ENCODE results near the gene YIF1A.
A peak's percentile ranks its signal among the peaks of the same experiment; 100 is the strongest.
"Not testable (repeated sequence)": the region's sequence is repeated elsewhere in the genome, so short reads cannot be mapped to it uniquely, and the experiment has no call there.

Gene YIF1A

DNA sequence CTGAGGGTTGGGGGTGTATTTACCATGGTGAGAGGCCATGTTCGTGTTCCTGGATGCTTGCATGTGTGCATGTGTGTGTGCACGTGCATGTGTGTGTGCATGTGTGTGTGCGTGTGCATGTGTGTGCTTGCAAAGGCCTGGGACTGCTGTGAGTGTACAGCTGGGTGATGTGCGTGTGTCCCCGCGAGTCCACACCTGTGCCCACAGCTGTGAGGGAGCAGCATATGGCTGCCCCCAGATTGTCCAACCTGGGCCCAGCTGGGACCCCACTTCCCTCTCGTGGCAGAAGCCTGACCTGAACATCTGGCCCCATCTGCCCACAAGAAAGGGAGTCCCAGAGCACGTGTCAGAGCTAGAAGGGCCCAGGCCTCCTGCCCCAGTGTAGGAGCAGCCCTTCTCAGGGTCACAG, 36.3 kb upstream of the YIF1A start:
- DNase-seq = no peak

DNA sequence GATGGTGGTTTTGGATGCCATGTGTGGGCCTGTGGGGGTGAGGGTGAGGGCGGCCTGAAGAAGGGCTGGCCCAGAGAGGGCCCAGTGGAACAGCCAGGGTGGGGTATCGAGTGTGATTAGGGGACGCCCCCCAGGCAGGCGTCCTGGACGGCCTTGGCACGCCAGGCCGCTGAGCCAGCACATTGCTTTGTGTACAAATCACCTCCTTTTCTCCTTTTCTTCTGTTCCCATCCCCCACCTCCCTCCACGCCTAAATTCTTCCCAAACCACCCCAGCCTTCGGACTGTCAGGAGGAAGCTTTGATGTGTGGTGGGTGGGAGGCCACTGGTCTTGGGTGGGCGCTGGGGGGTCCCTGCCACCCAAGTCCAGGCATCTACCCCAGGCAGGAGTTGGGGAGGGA, 35.7 kb upstream of the YIF1A start:
- DNase-seq = no peak

DNA sequence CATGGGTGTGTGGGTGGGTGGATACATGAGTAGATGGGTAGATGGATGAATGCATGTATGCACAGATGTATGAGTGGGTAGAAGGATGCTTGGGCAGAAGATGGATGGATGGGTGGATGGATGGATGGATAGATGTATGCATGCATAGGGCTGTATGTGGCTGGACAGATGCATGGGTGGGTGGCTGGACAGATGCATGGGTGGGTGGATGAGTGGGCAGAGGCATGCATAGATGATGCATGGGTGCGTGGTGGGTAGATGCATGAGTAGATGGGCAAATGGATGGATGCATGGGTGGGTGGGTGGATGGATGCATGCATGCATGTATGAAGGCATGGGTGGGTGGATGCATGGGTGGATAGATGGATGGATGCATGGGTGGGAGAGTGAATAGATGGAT, 34.7 kb upstream of the YIF1A start:
- no peak for DNase-seq

DNA sequence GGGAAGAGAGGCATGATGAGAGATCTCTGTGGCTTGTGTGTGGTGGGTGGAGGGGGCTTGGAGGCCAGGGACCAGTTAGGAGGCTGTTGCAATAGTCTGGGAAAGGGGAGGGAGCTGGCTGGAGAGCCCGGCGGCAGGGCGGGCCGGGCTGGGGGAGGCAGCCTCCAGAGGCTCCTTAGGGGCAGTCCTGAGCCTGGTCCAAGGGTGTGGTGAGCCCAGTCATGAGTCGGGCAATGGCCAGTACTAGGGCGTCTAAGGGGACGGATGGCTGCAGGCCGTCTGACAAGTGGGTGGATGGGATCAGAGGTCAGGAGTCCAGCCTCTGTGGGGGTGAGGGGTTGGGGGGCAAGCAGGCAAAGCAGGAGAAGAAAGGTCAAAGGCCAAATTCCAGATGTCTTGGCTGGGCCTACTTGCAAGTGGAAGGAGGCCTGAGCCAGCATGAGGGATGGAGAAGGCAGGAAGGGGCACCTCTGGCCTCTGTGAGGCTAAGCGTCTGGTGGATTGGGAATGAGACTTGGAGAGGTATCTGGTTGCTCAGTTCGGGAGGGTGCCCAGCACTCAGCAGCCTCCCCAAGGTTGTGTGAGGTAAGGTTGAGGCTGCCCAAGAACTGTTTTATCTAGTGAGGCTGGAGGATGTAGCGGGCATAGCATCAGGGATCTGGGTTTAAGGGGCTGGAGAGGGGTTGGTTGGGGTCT, 33.9 kb upstream of the YIF1A start:
- DNase-seq = no peak

DNA sequence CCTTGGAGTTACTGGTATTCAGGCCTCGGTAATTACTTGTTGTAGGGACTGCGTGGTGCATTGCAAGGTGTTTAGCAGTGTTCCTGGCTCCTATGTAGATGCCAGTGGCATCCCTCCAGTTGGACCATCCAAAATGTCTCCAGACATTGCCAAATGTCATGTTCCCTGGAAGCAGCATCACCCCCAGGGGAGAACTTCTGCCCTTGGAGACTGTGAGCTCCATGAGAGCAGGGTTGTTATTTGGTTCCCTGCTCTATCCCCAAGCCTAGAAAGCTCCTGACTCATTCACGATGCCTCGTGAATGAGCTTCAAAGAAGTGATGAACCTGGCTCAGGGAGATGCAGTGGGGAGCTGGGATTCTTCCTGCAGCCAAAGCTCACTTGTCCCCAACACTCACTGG, 32.7 kb upstream of the YIF1A start:
- no peak for DNase-seq

DNA sequence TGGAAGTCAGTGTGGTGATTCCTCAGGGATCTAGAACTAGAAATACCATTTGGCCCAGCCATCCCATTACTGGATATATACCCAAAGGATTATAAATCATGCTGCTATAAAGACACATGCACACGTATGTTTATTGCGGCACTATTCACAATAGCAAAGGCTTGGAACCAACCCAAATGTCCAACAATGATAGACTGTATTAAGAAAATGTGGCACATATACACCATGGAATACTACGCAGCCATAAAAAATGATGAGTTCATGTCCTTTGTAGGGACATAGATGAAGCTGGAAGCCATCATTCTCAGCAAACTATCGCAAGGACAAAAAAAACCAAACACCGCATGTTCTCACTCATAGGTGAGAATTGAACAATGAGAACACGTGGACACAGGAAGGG, 31.8 kb upstream of the YIF1A start:
- not testable (repeated sequence) for DNase-seq

DNA sequence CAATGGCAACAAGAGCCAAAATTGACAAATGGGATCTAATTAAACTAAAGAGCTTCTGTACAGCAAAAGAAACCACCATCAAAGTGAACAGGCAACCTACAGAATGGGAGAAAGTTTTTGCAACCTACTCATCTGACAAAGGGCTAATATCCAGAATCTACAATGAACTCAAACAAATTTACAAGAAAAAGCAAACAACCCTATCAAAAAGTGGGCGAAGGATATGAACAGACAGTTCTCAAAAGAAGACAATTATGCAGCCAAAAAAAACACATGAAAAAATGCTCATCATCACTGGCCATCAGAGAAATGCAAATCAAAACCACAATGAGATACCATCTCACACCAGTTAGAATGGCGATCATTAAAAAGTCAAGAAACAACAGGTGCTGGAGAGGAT, 31.3 kb upstream of the YIF1A start:
- DNase-seq = not testable (repeated sequence)

DNA sequence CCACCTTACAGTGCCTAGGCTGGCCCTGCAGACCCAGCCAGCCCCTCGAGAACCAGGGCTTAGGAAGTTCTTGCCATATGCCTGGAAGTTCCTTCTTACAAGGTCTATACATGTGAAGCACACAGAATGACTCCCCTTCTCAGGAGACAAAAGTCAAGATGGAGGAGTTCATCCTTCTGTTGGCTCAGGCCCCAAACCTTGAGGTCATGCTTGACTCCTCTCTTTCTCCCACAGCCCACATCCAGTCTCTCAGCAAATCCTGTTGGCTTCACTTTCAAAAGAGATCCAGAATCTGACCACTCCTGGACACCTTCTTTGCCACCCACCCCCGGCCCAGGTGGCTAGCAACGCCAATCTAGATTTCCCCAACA, 29.6 kb upstream of the YIF1A start:
- DNase-seq = no peak

DNA sequence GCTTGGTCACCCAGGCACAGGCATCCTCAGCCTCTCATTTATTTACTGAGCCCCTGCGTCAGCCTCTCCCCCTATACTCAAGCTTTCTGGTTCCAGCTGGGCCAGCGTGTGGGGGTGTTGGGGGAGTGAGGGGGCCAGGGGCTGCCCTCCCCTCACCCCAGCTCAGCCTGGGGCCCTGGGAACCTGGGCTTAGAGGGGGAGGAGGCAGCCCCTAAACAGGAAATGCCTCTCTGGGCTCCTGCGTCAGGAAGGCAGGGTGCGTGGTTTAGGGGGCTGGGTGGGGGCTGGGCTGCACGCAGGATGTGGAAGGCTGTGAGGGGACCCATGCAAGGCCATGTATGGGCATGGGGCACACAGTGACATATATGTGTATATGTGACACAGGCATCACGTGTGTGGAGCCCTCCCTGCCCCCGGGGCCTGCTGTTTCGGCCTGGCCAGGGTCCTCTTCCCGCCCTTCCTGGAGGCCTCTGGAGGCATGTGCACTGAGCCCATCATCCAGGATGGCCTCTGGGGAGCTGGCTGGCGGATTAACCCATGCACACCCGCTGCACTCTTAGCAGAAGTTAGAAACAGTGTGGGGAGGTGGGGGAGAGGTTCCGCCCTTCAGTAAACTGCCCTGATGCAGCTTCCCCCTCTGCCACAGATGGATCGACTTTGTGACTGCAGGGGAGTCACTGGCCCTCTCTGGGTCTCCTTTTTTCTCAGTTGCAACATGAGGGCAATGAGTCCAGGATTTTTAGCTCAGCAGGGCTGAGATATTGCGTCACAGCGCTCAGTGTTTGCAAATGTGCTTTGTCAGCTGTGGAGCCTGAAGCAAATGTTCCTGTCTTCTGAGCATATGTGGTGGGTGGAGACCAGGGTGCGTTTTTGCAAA, 29.0 kb upstream of the YIF1A start:
- peak in 1 of 2 experiments; percentile 29 for DNase-seq

DNA sequence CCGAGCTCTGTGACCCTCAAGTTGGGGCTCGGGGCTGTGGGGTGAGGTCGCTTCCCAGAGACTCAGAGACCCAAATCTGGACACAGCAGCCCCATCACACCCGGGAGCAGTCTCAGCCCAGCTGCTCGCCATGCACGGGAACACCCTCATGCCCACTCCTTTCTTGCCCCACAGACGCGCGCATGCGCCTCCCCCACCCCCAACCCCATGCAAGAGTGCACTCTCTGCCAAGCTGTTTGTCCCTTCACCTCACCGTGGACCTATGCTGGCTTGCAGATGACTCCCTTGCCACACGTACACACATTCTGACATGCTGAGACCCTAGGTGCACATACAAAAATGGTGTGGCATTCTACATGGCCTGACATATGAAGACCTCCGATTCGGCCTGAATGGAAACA, 28.4 kb upstream of the YIF1A start:
- DNase-seq = peak in 1 of 2 experiments; percentile 33

DNA sequence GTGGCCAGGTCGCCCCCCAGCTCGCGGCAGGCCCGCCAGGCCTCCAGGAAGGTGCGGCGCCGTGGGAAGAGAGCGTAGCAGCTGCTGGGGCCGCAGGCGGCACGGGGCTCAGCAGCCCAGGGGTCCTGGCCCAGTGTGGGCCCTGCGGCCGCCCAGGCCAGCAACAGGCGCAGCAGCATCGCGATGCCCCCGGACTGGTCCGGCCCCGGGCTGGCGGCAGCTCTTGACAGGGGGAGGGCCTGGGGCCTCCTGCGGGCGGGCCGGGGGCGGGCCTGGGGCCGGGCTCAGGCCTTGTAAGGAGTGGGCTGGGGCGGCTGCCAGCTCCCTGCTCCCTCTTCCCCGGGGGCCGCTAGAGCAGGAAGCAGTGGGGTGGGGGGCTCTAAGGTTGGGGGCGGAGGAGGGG, 27.9 kb upstream of the YIF1A start, which contains the start of gene CD248:
CD248 (minus strand) TSS at position 196 of the 403 bp plus-strand sequence; CDS start at position 179, 17 bp downstream.
- DNase-seq = no peak

DNA sequence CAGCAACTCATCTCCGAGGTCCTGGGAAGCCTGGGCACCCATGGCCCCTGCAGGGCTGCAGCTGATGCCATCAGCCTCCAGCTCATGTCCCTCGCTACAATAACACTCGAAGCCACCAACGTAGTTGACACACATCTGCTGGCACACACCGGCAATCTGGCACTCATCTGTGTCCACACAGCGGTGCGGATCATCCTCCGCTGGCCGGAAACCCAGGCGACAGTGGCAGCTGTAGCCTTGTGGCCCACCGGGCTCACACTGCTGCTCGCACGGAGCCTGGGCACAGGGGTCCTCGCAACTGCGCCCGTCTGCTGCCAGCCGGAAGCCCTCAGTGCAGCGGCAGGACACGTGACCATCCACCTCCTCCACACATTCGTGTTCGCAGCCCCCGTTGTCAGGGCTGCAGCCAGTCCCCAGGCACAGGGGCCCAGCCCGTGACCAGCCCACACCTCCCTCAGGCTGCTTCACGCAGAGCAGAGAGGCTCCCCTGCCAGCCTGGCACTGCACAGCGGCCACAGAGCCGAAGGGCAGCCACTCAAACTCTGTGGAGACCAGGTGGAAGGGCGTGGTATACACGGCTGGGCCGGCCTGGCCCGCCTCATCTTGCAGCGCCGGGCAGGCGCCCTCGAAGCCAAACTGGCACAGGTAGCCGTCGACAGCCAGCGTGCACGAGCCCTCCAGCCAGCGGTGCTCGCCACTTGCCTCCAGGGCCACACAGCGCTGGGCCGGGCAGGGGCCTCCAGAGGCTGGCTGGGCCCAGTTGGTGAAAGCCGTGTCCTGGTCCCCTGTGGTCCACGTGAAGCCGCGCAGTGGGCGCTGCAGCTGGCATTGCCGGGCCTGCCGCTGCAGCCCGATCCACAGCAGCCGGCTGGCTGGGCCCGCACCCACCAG, 27.2 kb upstream of the YIF1A start:
- no peak for DNase-seq

DNA sequence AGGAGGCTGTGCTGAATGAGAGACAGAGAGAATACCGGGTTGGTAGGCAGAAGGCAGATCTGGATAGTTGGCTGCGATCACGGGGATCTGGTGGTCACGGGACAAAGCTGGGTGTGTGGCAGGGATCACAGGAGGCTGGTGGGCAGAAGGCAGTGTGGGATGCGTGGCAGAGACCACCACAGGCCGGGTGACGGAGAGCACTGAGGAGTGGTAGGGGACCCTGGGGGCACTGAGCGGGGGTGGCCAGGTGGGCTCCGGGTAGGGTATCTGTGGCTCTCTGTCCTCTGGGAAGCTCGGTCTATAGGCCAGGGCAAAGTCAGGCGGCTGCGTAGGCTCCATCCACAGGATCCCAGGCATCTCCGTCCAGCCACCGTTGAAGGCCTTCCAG, 26.5 kb upstream of the YIF1A start:
- no peak for DNase-seq

DNA sequence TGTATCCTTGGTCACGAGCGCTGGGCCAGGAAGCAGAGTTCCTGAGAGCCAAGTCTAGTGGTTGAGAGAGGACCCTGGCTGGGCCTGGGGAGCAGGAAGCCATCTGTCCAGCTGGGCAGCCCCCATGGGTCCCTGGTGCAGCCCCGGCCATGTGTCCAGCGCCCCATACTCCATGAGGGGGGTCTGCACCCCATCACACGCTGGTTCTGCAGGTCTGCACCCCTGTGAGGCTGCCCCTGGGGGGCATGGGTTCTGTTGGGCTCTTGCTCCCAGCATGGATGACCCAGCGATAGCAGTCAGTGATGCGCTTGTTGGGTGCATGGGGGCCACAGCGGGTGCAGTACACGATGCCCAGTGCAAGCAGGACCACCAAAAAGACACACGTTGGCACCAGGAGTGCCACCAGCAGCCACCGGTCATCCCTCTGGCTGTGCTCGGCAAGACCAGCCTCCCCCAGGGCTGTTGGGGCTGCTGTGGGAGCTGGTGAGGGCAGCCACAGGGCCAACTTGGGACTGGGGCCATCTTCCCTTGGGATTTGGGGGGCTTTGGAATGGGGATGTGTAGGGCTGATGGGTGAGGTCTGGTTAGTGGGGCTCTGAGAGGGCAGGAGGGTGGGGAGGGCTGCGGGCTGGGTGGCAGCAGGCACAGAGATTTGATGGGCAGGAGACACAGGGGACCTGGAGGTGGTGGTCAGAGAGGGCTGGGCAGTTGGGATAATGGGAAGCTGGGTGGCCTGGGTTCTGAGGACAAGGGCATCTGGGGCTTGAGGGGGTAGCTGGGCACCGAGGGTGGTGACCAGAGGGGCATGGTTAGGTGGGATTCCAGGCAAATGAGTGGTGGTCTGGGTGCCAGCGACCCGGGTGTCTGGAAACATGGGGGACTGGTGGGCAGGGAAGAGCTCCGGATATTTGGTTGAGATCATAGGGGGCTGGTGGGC, 25.9 kb upstream of the YIF1A start:
- DNase-seq = no peak

DNA sequence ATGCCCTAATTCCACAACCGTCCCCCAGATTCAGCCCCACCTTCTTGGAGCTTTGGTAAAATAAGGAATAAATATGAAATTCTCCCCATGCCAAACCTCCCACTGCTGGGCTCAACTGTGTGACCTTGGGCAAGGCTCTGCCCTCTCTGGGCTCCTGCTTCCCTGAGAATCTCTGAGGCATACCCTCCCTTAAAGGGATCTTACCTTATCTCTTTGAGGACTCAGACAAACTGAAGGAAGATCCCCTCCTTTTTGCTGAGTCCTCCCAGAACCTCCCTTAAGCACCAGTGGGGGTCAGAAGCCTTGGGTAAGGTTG, 25.2 kb upstream of the YIF1A start:
- DNase-seq = no peak

DNA sequence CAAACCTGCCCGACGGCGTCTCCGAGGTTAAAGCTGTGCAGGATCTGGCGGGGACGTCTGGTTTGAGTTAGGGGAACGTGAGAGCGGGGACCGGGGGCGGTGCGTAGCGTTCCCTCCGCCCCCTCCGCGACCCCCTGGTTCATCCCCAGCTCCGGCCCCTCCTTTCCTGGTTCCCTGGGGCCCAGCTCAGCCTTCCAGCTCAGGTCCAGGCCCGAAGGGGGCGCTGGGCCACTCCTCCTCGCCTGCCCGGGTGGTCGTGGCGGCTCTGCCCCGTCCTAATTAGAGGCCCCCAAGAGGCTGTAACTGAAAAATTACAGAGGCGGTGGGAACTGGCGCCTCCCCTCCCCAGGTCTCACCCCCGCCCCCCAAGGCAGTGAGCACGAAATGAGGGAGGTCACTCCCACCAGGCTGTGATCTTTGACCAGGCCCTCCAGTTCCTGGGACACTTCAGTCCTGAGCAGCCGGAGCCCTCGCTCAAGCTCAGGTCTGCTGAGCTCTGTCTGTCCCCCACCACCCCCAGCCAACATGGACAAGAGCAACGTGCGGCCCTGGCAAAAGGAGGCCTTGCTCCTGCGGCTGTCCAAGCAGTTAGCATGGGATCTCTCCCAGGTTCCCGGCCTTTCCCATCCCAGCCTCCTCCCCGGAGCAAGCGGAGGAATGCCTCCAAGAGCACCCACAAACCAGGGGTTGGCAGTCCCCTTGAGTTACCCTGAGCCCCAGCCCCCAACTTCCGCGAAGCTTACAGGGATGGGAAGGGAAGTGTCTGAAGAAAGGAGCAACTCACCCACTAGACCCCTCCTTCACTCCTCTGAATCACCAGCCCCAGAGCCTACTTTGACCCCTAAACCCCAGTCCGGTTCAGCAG, 24.6 kb upstream of the YIF1A start:
- DNase-seq = no peak

DNA sequence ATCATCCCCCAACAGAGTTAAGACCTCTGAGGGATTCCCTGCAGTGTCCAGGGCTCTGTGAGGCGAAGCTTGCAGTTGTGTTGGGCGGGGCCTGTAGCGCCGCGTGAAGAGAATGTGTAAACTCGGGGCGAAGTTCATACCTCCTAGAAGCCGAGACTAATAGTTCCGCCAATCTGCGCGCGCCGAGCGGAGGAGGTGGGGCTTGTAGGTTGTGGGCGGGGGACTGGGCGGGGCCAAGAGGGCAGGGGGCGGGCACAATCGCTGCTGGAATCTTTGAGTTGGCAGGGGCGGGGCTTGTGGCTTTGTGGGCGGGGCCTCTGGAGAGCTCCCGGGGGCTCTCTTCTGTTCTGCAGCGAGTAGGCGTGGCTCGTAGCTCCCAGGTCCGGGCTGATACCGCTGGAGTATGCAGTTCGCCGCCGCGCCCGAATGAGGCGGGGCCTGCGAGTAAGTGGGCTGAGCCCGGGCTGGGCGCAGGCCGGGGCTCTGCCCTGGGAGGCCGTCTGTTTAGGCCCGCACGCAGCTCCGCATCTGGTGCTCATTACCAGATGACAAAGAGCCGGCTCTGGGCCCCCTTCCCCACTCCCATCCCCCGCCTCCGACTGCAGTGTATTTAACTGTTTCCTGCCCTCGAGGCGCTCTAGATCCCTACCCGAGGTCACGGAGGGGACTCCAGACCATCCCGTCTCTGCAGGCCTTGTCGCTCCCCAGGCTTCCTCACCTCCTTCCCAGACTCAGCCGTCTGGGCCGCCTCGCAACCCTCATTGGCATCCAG, 23.8 kb upstream of the YIF1A start:
- DNase-seq = peak; percentile 95 to 97

DNA sequence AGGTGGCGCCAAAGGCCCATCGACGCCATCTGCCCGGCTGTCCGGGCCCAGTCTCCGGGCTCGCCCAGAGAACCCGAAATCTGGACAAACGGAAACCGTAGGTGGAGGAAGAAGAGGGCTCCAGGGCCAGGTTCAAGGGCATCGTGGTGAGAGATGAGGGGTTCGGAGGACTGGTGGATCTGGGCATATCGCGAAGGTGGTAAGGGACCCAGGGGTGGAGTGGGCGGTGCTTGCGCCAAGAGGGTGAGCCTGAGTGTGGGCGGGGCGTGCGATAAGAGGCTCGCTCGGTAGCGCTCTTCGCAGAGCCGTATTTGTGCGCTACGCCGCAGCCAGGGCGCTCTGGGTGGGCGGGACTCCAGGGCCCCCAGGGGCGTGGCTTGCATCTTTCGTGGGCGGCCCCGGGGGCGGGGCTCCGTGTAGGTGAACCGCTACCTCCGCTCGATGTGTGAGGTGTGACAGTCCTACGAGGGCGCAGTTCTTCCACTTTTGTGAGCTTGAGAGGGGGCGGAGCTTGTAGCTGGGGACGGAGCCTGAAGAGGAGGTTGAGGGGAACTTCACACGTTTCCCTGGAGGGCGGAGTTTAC, 23.1 kb upstream of the YIF1A start:
- peak; percentile 95 to 99 for DNase-seq

DNA sequence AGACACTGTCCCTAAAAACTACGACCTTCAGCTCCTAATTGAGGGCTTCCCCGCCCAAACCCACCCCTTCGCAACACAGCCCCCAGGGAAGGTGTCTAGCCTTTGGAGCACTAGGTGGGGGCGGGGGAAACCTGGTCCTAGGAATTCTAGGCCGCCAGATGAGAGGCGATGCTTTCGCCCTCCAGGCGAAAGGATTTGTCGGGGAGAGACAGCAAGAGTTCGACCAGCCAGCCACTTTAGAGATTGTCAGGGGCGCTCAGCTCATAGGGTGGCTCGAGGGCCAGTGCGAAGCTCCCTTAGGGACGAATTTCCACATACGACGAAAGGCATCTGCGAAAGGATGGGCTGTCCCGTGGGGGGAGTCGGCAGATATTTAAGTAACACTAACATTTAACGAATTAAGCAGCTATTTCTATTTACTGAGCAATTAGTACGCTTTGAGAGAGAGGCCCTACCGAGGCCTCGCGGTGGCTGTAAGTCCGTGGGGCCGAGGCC, 22.6 kb upstream of the YIF1A start:
- DNase-seq = no peak

All from stimulated activated CD4-positive, alpha-beta T cell treated with anti-CD3 and anti-CD28 coated beads, Interleukin-4, amount 100 ng/mL, for 4 hours (primary cell).